ENCODE measurements around the gene SLC32A1. TPM values are rescaled to one million over a fixed set of nuclear protein-coding genes. Genes with fewer than 3 reads are reported as not detected.

SLC32A1 gene, protein sequence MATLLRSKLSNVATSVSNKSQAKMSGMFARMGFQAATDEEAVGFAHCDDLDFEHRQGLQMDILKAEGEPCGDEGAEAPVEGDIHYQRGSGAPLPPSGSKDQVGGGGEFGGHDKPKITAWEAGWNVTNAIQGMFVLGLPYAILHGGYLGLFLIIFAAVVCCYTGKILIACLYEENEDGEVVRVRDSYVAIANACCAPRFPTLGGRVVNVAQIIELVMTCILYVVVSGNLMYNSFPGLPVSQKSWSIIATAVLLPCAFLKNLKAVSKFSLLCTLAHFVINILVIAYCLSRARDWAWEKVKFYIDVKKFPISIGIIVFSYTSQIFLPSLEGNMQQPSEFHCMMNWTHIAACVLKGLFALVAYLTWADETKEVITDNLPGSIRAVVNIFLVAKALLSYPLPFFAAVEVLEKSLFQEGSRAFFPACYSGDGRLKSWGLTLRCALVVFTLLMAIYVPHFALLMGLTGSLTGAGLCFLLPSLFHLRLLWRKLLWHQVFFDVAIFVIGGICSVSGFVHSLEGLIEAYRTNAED
- not detected in 2 replicates for total RNA-seq

DNA sequence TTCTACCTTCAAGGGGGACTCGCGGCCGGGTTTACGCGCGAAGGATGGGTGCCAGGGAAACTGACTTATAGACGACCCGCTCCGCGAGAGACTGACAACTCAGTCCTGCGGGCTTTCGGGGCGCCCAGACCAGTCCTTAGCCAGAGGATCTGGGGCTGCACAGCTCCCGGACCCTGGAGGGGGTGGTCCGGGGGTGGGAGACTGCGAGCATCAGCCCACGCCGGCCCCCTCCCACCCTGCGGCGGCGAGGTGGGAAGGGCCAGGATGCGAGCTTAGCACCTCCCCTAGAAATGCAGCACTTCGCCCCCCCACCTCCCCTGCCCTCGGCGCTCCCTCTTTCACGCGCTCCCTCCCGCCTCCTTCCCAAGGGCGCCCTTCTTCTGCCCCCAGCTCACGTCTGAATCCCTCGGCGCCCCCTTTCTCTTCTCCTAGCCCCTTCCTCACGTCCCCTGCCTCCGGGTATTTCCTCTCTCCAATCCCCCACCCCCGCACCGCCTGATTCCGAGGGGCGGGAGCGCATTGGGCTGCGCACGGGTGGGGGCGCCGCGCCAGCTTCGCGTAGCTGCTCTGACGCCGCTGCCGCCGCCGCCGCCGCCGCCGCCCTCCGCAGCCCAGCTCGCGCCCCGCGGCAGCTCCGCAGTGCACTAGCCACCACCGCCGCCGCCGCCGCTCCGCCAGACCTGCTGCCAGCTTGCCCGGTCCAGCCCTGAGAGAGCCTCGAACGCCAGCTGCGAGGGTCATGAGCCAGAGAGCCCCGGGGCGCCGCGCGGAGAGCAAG, at the start of gene SLC32A1:
TSS of gene SLC32A1 (plus strand) at position 639 of the 778 bp plus-strand sequence. CDS start 239 bp downstream, outside the sequence.

DNA sequence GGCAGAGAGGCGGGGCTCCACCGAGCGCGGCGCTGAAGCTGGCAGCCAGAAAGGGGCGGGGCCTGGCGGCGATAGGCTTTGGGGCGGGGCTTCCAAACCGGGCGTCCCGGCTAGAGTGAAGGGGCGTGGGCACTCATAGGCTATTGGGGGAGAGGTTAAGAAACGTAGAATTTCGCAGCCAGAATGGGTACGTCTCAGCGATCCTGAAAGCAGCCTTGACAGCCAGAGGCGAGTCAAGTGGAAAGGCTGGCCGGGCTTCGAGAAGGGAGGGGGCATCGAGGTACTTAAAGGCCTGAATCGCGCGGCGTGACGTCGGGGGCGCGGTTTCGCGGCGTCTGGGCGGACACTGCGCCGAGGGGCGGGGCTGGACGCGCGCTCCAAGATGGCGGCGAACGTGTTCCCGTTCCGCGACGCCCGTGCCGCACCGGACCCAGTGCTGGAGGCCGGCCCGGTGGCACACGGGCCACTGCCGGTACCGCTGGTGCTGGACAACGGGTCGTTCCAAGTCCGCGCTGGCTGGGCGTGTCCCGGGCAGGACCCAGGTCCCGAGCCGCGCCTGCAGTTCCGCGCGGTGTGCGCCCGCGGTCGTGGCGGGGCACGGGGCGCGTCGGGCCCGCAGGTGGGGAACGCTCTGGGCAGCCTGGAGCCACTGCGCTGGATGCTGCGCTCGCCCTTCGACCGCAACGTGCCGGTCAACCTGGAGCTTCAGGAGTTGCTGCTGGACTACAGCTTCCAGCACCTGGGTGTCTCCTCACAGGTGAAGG, 24.0 kb downstream of the SLC32A1 start, which contains the start of gene ACTR5:
TSS of gene ACTR5 (plus strand) at position 364 of the 764 bp plus-strand sequence. CDS start at position 383, 19 bp downstream.

Other genes with a start within 250 kb of the SLC32A1 start
- not detected in 2 replicates for gene ADIG, start 143.3 kb upstream of the SLC32A1 start, total RNA-seq
- under 0.01 TPM in 1 of 2 replicates, not detected in the other for gene ARHGAP40, start 122.7 kb upstream of the SLC32A1 start, total RNA-seq
- 11.4 and 13.2 TPM in 2 replicates for gene ACTR5, start 24.0 kb downstream of the SLC32A1 start, total RNA-seq
- 54.9 and 72.4 TPM in 2 replicates for gene PPP1R16B, start 81.2 kb downstream of the SLC32A1 start, total RNA-seq
- 21.1 and 43.8 TPM in 2 replicates for gene FAM83D, start 201.9 kb downstream of the SLC32A1 start, total RNA-seq
- 10.3 and 10.4 TPM in 2 replicates for gene DHX35, start 237.9 kb downstream of the SLC32A1 start, total RNA-seq